ENCODE measurements around the gene CHST1.
A peak's percentile ranks its signal among the peaks of the same experiment; 100 is the strongest.

Gene CHST1

GRCh38 chr11:45655347-45655756 lies 10.1 kb downstream of the CHST1 start:
- TF ChIP-seq CSRNP3 (CRISPR knock-in tag; IDR thresholded peaks at IDR 0.05) (no peak), ZNF70 (CRISPR knock-in tag; IDR thresholded peaks at IDR 0.05) (no peak), TOX (CRISPR knock-in tag; IDR thresholded peaks at IDR 0.05; ENCODE audit: borderline replicate concordance) (no peak), CSDC2 (CRISPR knock-in tag; IDR thresholded peaks at IDR 0.05) (no peak)
- TF ChIP-seq, protein P1, sequence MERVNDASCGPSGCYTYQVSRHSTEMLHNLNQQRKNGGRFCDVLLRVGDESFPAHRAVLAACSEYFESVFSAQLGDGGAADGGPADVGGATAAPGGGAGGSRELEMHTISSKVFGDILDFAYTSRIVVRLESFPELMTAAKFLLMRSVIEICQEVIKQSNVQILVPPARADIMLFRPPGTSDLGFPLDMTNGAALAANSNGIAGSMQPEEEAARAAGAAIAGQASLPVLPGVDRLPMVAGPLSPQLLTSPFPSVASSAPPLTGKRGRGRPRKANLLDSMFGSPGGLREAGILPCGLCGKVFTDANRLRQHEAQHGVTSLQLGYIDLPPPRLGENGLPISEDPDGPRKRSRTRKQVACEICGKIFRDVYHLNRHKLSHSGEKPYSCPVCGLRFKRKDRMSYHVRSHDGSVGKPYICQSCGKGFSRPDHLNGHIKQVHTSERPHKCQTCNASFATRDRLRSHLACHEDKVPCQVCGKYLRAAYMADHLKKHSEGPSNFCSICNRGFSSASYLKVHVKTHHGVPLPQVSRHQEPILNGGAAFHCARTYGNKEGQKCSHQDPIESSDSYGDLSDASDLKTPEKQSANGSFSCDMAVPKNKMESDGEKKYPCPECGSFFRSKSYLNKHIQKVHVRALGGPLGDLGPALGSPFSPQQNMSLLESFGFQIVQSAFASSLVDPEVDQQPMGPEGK (CRISPR knock-in tag; IDR thresholded peaks at IDR 0.05; ENCODE audit: borderline replicate concordance): no peak
- ATAC-seq: peak; percentile 82

DNA sequence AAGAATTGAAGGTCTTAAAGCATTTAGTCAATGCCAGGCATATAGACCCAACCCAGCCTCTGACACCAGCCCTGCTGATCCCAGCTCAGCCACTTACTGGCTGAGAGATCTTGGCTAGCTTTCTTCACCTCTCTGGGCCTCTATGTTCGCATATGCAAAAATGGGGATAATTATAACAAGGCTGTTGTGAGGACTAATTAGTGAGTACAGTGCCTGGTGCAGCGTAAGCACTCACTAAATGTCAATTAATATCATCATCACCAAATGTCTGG lies 10.5 kb downstream of the CHST1 start:
- TF ChIP-seq OSR1 (CRISPR knock-in tag; IDR thresholded peaks at IDR 0.05): no peak
- TF ChIP-seq RARB (CRISPR knock-in tag; IDR thresholded peaks at IDR 0.05): no peak
- TF ChIP-seq ZFP30 (CRISPR knock-in tag; IDR thresholded peaks at IDR 0.05): no peak
- no peak for TF ChIP-seq TCF4 (CRISPR knock-in tag; IDR thresholded peaks at IDR 0.05; ENCODE audit: borderline replicate concordance)
- no peak for TF ChIP-seq ZFP3 (CRISPR knock-in tag; IDR thresholded peaks at IDR 0.05)
- no peak for TF ChIP-seq CSRNP3 (CRISPR knock-in tag; IDR thresholded peaks at IDR 0.05)
- TF ChIP-seq SNAI2 (CRISPR knock-in tag; IDR thresholded peaks at IDR 0.05): no peak
- TF ChIP-seq, protein P2, sequence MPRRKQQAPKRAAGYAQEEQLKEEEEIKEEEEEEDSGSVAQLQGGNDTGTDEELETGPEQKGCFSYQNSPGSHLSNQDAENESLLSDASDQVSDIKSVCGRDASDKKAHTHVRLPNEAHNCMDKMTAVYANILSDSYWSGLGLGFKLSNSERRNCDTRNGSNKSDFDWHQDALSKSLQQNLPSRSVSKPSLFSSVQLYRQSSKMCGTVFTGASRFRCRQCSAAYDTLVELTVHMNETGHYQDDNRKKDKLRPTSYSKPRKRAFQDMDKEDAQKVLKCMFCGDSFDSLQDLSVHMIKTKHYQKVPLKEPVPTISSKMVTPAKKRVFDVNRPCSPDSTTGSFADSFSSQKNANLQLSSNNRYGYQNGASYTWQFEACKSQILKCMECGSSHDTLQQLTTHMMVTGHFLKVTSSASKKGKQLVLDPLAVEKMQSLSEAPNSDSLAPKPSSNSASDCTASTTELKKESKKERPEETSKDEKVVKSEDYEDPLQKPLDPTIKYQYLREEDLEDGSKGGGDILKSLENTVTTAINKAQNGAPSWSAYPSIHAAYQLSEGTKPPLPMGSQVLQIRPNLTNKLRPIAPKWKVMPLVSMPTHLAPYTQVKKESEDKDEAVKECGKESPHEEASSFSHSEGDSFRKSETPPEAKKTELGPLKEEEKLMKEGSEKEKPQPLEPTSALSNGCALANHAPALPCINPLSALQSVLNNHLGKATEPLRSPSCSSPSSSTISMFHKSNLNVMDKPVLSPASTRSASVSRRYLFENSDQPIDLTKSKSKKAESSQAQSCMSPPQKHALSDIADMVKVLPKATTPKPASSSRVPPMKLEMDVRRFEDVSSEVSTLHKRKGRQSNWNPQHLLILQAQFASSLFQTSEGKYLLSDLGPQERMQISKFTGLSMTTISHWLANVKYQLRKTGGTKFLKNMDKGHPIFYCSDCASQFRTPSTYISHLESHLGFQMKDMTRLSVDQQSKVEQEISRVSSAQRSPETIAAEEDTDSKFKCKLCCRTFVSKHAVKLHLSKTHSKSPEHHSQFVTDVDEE (CRISPR knock-in tag; IDR thresholded peaks at IDR 0.05): no peak
- TF ChIP-seq, protein P3, sequence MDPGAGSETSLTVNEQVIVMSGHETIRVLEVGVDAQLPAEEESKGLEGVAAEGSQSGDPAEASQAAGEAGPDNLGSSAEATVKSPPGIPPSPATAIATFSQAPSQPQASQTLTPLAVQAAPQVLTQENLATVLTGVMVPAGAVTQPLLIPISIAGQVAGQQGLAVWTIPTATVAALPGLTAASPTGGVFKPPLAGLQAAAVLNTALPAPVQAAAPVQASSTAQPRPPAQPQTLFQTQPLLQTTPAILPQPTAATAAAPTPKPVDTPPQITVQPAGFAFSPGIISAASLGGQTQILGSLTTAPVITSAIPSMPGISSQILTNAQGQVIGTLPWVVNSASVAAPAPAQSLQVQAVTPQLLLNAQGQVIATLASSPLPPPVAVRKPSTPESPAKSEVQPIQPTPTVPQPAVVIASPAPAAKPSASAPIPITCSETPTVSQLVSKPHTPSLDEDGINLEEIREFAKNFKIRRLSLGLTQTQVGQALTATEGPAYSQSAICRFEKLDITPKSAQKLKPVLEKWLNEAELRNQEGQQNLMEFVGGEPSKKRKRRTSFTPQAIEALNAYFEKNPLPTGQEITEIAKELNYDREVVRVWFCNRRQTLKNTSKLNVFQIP (CRISPR knock-in tag; IDR thresholded peaks at IDR 0.05; ENCODE audit: borderline replicate concordance, low read depth): no peak
- no peak for TF ChIP-seq ZNF70 (CRISPR knock-in tag; IDR thresholded peaks at IDR 0.05)
- TF ChIP-seq, protein P1 (CRISPR knock-in tag; IDR thresholded peaks at IDR 0.05; ENCODE audit: borderline replicate concordance): no peak
- TF ChIP-seq, protein P4, sequence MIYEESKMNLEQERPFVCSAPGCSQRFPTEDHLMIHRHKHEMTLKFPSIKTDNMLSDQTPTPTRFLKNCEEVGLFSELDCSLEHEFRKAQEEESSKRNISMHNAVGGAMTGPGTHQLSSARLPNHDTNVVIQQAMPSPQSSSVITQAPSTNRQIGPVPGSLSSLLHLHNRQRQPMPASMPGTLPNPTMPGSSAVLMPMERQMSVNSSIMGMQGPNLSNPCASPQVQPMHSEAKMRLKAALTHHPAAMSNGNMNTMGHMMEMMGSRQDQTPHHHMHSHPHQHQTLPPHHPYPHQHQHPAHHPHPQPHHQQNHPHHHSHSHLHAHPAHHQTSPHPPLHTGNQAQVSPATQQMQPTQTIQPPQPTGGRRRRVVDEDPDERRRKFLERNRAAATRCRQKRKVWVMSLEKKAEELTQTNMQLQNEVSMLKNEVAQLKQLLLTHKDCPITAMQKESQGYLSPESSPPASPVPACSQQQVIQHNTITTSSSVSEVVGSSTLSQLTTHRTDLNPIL (CRISPR knock-in tag; IDR thresholded peaks at IDR 0.05; ENCODE audit: low read depth): no peak
- no peak for TF ChIP-seq ZNF565 (CRISPR knock-in tag; conservative IDR thresholded peaks at IDR 0.05; ENCODE audit: low read depth)
- no peak for TF ChIP-seq ZNF8 (CRISPR knock-in tag; IDR thresholded peaks at IDR 0.05)
- TF ChIP-seq ARNTL (CRISPR knock-in tag; IDR thresholded peaks at IDR 0.05; ENCODE audit: borderline replicate concordance, low read depth): no peak
- no peak for TF ChIP-seq CSDC2 (CRISPR knock-in tag; IDR thresholded peaks at IDR 0.05)
- TF ChIP-seq PPARA (CRISPR knock-in tag; IDR thresholded peaks at IDR 0.05; ENCODE audit: borderline replicate concordance): no peak
- no peak for TF ChIP-seq ISL1 (CRISPR knock-in tag; IDR thresholded peaks at IDR 0.05)
- TF ChIP-seq BACH2 (CRISPR knock-in tag; IDR thresholded peaks at IDR 0.05; ENCODE audit: borderline replicate concordance): no peak
- no peak for TF ChIP-seq ESRRG (CRISPR knock-in tag; IDR thresholded peaks at IDR 0.05)
- no peak for ATAC-seq
